Mesendoderm (in vitro differentiated cells): ENCODE data around the gene C16orf78.
A peak's percentile ranks its signal among the peaks of the same experiment; 100 is the strongest.

Experiments used
- DNase-seq: peaks from one replicate; pipeline ENCODE4 v3.0.0; 2013
- H2AK5ac ChIP-seq: 2 replicates; pipeline ENCODE4 v1.6.1; 2013; ENCODE audit warnings: low read length, inconsistent platforms
- H2BK120ac ChIP-seq: 2 replicates; pipeline ENCODE4 v1.6.1; 2013; ENCODE audit warnings: low read depth, mild to moderate bottlenecking, low read length, moderate library complexity, mixed read lengths
- H2BK15ac ChIP-seq: replicated peaks from 2 replicates; pipeline ENCODE4 v1.6.1; 2013; ENCODE audit warnings: low read depth, mild to moderate bottlenecking, moderate library complexity
- H2BK5ac ChIP-seq: 2 replicates; pipeline ENCODE4 v1.6.1; 2013; ENCODE audit warnings: low read length, inconsistent platforms
- H3K18ac ChIP-seq: 2 replicates; pipeline ENCODE4 v1.6.1; 2013; ENCODE audit warnings: mild to moderate bottlenecking, low read length, mixed read lengths
- H3K23ac ChIP-seq: one replicate; pipeline ENCODE4 v1.6.1; 2013; ENCODE audit warnings: low read length
- H3K27ac ChIP-seq: 2 replicates; pipeline ENCODE4 v1.5.1; 2013; ENCODE audit warnings: low read depth, mild to moderate bottlenecking, inconsistent platforms, low read length, moderate library complexity
- H3K27me3 ChIP-seq: 2 replicates; pipeline ENCODE4 v1.6.1; 2013; ENCODE audit warnings: low read length, control low read depth, mild to moderate bottlenecking, inconsistent platforms; ENCODE audit not compliant: insufficient read depth, poor library complexity
- H3K36me3 ChIP-seq: 2 replicates; pipeline ENCODE4 v1.6.1; 2013; ENCODE audit warnings: low read length, inconsistent platforms; ENCODE audit not compliant: control insufficient read depth, insufficient read depth
- H3K4ac ChIP-seq: one replicate; pipeline ENCODE4 v1.6.1; 2013; ENCODE audit warnings: low read depth, mild to moderate bottlenecking, low read length, moderate library complexity
- H3K4me1 ChIP-seq: 2 replicates; pipeline ENCODE4 v1.6.1; 2013; ENCODE audit warnings: low read depth, low read length, inconsistent platforms; ENCODE audit not compliant: control insufficient read depth
- H3K4me2 ChIP-seq: 2 replicates; pipeline ENCODE4 v1.6.1; 2013; ENCODE audit warnings: low read length
- H3K4me3 ChIP-seq: 2 replicates; pipeline ENCODE4 v1.5.1; 2013; ENCODE audit warnings: mild to moderate bottlenecking, low read length
- H3K56ac ChIP-seq: one replicate; pipeline ENCODE4 v1.6.1; 2013; ENCODE audit warnings: low read length
- H3K79me1 ChIP-seq: 2 replicates; pipeline ENCODE4 v1.6.1; 2013; ENCODE audit warnings: low read length, inconsistent platforms
- H3K79me2 ChIP-seq: 2 replicates; pipeline ENCODE4 v1.6.1; 2013; ENCODE audit warnings: mild to moderate bottlenecking, low read length; ENCODE audit not compliant: control insufficient read depth, insufficient read depth
- H3K9ac ChIP-seq: 2 replicates; pipeline ENCODE4 v1.6.1; 2013; ENCODE audit warnings: low read length, inconsistent platforms
- H4K5ac ChIP-seq: one replicate; pipeline ENCODE4 v1.6.1; 2013; ENCODE audit warnings: low read length
- H4K8ac ChIP-seq: one replicate; pipeline ENCODE4 v1.6.1; 2013; ENCODE audit warnings: low read depth, mild to moderate bottlenecking, control low read depth, low read length, moderate library complexity
- WGBS: extraction: QIAGEN DNeasy Blood & Tissue Kit; methylation state at CpG from one replicate; pipeline ENCODE4 v1.1.7; 2013; ENCODE audit warnings: low lambda C conversion rate, missing lambda C conversion rate; ENCODE audit not compliant: insufficient coverage; ENCODE audit errors: extremely low coverage; 5-methylcytosine and 5-hydroxymethylcytosine counted together

Gene C16orf78

GRCh38 chr16:49354101-49354500 is 19.5 kb upstream of the C16orf78 start:
- no peak overlapping the region for H3K18ac ChIP-seq
- H3K27me3 ChIP-seq, result no peaks in the 10 kb centered on the region
- no peak overlapping the region for H3K9ac ChIP-seq
- no peaks in the 10 kb centered on the region for H3K79me1 ChIP-seq
- no peak overlapping the region for H3K27ac ChIP-seq
- no CpG with 5 or more reads among the region's 6 CpGs for WGBS
- H2AK5ac ChIP-seq, result no peak overlapping the region
- no peak overlapping the region for H3K23ac ChIP-seq
- no peak overlapping the region for H2BK15ac ChIP-seq
- no peak overlapping the region for H4K5ac ChIP-seq
- H3K4ac ChIP-seq, result no peak overlapping the region
- no peaks in the 10 kb centered on the region for H3K4me1 ChIP-seq
- H3K79me2 ChIP-seq, result no peaks in the 10 kb centered on the region
- H2BK5ac ChIP-seq, result no peak overlapping the region
- no peak overlapping the region for H2BK120ac ChIP-seq
- no peaks in the 10 kb centered on the region for H3K36me3 ChIP-seq
- H3K56ac ChIP-seq, result no peak overlapping the region
- H3K4me3 ChIP-seq, result no peak overlapping the region
- no peak overlapping the region for H4K8ac ChIP-seq
- DNase-seq, result no peak
- H3K4me2 ChIP-seq, result no peak overlapping the region

- WGBS, result no CpG with 5 or more reads among the region's 6 CpGs
Measured at GRCh38 chr16:49354991-49355390, 18.6 kb upstream of the C16orf78 start.

DNA sequence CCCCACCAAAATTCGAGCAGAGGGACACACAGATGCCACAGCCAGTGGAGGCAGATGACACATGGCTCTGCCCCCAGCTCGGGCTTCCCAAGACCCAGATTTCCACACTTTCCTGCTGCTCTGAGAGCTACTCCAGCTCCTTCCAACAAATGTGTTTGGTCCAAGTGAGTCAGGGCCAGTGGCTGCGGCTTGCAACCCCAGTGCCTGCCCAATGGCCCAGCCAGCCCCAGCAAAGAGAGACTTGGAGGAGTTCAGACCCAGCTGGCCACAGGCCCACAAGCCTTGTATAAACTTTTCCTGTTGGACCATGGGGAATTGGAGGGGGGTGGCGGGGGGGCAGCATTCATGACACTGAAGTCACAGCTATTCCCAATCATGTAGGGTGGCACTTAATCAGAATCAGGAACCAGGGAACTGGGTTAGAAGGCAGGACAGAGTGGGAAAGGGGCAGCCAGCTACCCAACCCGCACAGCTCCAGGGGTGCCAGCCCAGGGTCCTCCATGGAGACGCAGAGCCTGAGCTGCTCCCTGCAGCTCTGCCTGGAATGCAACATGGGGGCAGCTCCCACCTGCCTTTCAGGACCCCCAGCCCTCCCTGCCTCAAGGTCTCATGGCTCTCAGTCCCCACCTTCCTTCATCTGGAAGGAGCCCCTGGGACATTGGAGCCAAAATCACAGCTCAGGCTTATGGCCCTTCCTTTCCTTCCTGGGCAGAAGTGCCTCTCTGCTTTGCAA is 17.5 kb upstream of the C16orf78 start:
- H3K18ac ChIP-seq, result no peak overlapping the region
- no peak for DNase-seq
- no peak overlapping the region for H2BK5ac ChIP-seq
- H3K4me1 ChIP-seq, result no peaks in the 10 kb centered on the region
- H3K56ac ChIP-seq, result no peak overlapping the region
- no peak overlapping the region for H3K4ac ChIP-seq
- no peaks in the 10 kb centered on the region for H3K27me3 ChIP-seq
- no peaks in the 10 kb centered on the region for H3K36me3 ChIP-seq
- no peak overlapping the region for H2AK5ac ChIP-seq
- H2BK120ac ChIP-seq, result no peak overlapping the region
- H3K27ac ChIP-seq, result no peak overlapping the region
- WGBS, result no CpG with 5 or more reads among the region's 6 CpGs
- H3K9ac ChIP-seq, result no peak overlapping the region
- H3K79me2 ChIP-seq, result no peaks in the 10 kb centered on the region
- H3K4me2 ChIP-seq, result no peak overlapping the region
- H3K4me3 ChIP-seq, result no peak overlapping the region
- H2BK15ac ChIP-seq, result no peak overlapping the region
- no peaks in the 10 kb centered on the region for H3K79me1 ChIP-seq
- H3K23ac ChIP-seq, result no peak overlapping the region
- H4K5ac ChIP-seq, result no peak overlapping the region
- no peak overlapping the region for H4K8ac ChIP-seq

More at GRCh38 chr16:49354991-49355390, 18.6 kb upstream of the C16orf78 start:
- Histone ChIP-seq H3K4me3 (no peak overlapping the region), H3K79me2 (no peaks in the 10 kb centered on the region), H3K4ac (no peak overlapping the region), H2AK5ac (no peak overlapping the region), H3K23ac (no peak overlapping the region), H3K36me3 (no peaks in the 10 kb centered on the region), H3K18ac (no peak overlapping the region), H3K4me1 (no peaks in the 10 kb centered on the region), H3K27me3 (no peaks in the 10 kb centered on the region), H3K27ac (no peak overlapping the region), H4K5ac (no peak overlapping the region), H3K79me1 (no peaks in the 10 kb centered on the region), H2BK5ac (no peak overlapping the region), H4K8ac (no peak overlapping the region), H3K4me2 (no peak overlapping the region), H3K9ac (no peak overlapping the region), H3K56ac (no peak overlapping the region), H2BK15ac (no peak overlapping the region), H2BK120ac (no peak overlapping the region)
- DNase-seq, result no peak

- DNase-seq, result no peak
- Histone ChIP-seq H2BK120ac (no peak overlapping the region), H2AK5ac (no peak overlapping the region), H3K27me3 (no peaks in the 10 kb centered on the region), H2BK5ac (no peak overlapping the region), H3K18ac (no peak overlapping the region), H3K23ac (no peak overlapping the region), H4K5ac (no peak overlapping the region), H3K27ac (no peak overlapping the region), H3K36me3 (no peaks in the 10 kb centered on the region), H4K8ac (no peak overlapping the region), H3K9ac (no peak overlapping the region), H2BK15ac (no peak overlapping the region), H3K79me2 (no peaks in the 10 kb centered on the region), H3K4me2 (no peak overlapping the region), H3K56ac (peak overlapping the region; percentile 6), H3K79me1 (no peaks in the 10 kb centered on the region), H3K4me3 (no peak overlapping the region), H3K4ac (no peak overlapping the region), H3K4me1 (no peaks in the 10 kb centered on the region)
- WGBS, result no CpG with 5 or more reads among the region's 20 CpGs
Measured at GRCh38 chr16:49356728-49357488, 16.7 kb upstream of the C16orf78 start.

GRCh38 chr16:49359591-49359990 is 14.0 kb upstream of the C16orf78 start:
- Histone ChIP-seq H3K4me2 (no peak overlapping the region), H3K9ac (no peak overlapping the region), H3K79me2 (no peaks in the 10 kb centered on the region), H2BK5ac (no peak overlapping the region), H3K79me1 (no peaks in the 10 kb centered on the region), H3K27me3 (no peaks in the 10 kb centered on the region), H2AK5ac (no peak overlapping the region), H3K23ac (no peak overlapping the region), H3K56ac (no peak overlapping the region), H3K4me1 (no peaks in the 10 kb centered on the region), H3K18ac (no peak overlapping the region), H2BK15ac (no peak overlapping the region), H3K4me3 (no peak overlapping the region), H3K36me3 (no peaks in the 10 kb centered on the region), H2BK120ac (no peak overlapping the region), H3K4ac (no peak overlapping the region), H4K5ac (no peak overlapping the region), H4K8ac (no peak overlapping the region), H3K27ac (no peak overlapping the region)
- WGBS, result no CpG with 5 or more reads among the region's 4 CpGs
- DNase-seq, result no peak
